ENCODE data around the gene CXCL9.
"Not testable (repeated sequence)": the region's sequence is repeated elsewhere in the genome, so short reads cannot be mapped to it uniquely, and the experiment has no call there.

Gene CXCL9

GRCh38 chr4:75976177-75976576 is 31.1 kb downstream of the CXCL9 start:
- TF ChIP-seq POLR2AphosphoS5 (IDR thresholded peaks at IDR 0.05; ENCODE audit: low read depth, low read length) (no peak), POU2F2 (IDR thresholded peaks at IDR 0.05; ENCODE audit: low read depth, low read length) (no peak), POLR2A (IDR thresholded peaks at IDR 0.05; ENCODE audit: low read depth, low read length) (no peak), PAX5 (IDR thresholded peaks at IDR 0.05; ENCODE audit: insufficient read depth, low read length, severe bottlenecking) (no peak), SPI1 (IDR thresholded peaks at IDR 0.05; ENCODE audit: low read depth, low read length) (no peak), TAF1 (IDR thresholded peaks at IDR 0.05; ENCODE audit: low read depth, low read length) (no peak)
- DNase-seq (ENCODE audit: insufficient read length, low spot score) (no peak), FAIRE-seq (no peak)

GRCh38 chr4:75973766-75974165 is 33.5 kb downstream of the CXCL9 start:
- no peak for TF ChIP-seq POLR2A (IDR thresholded peaks at IDR 0.05; ENCODE audit: low read depth, low read length)
- no peak for TF ChIP-seq SPI1 (IDR thresholded peaks at IDR 0.05; ENCODE audit: low read depth, low read length)
- TF ChIP-seq POLR2AphosphoS5 (IDR thresholded peaks at IDR 0.05; ENCODE audit: low read depth, low read length), result no peak
- TF ChIP-seq PAX5 (IDR thresholded peaks at IDR 0.05; ENCODE audit: insufficient read depth, low read length, severe bottlenecking), result no peak
- TF ChIP-seq TAF1 (IDR thresholded peaks at IDR 0.05; ENCODE audit: low read depth, low read length), result no peak
- no peak for TF ChIP-seq POU2F2 (IDR thresholded peaks at IDR 0.05; ENCODE audit: low read depth, low read length)
- FAIRE-seq (no peak), DNase-seq (ENCODE audit: insufficient read length, low spot score) (no peak)

GRCh38 chr4:75968084-75968483 is 39.2 kb downstream of the CXCL9 start:
- no peak for TF ChIP-seq POLR2A (IDR thresholded peaks at IDR 0.05; ENCODE audit: low read depth, low read length)
- no peak for TF ChIP-seq PAX5 (IDR thresholded peaks at IDR 0.05; ENCODE audit: insufficient read depth, low read length, severe bottlenecking)
- TF ChIP-seq POU2F2 (IDR thresholded peaks at IDR 0.05; ENCODE audit: low read depth, low read length), result no peak
- FAIRE-seq (peak; percentile 54), DNase-seq (ENCODE audit: insufficient read length, low spot score) (no peak)

GRCh38 chr4:75963558-75963957 is 43.8 kb downstream of the CXCL9 start:
- DNase-seq (ENCODE audit: insufficient read length, low spot score) (no peak), FAIRE-seq (no peak)
- TF ChIP-seq POU2F2 (IDR thresholded peaks at IDR 0.05; ENCODE audit: low read depth, low read length), result no peak
- TF ChIP-seq POLR2AphosphoS5 (IDR thresholded peaks at IDR 0.05; ENCODE audit: low read depth, low read length), result no peak
- TF ChIP-seq PAX5 (IDR thresholded peaks at IDR 0.05; ENCODE audit: insufficient read depth, low read length, severe bottlenecking), result no peak
- no peak for TF ChIP-seq POLR2A (IDR thresholded peaks at IDR 0.05; ENCODE audit: low read depth, low read length)
- no peak for TF ChIP-seq SPI1 (IDR thresholded peaks at IDR 0.05; ENCODE audit: low read depth, low read length)
- no peak for TF ChIP-seq TAF1 (IDR thresholded peaks at IDR 0.05; ENCODE audit: low read depth, low read length)

- DNase-seq (ENCODE audit: insufficient read length, low spot score); FAIRE-seq: not testable (repeated sequence)
Observed at GRCh38 chr4:75962072-75962471, 45.2 kb downstream of the CXCL9 start.

- not testable (repeated sequence) for FAIRE-seq
Observed at GRCh38 chr4:75958546-75958945, 48.8 kb downstream of the CXCL9 start.

GRCh38 chr4:75954811-75955210 is 52.5 kb downstream of the CXCL9 start:
- not testable (repeated sequence) for DNase-seq (ENCODE audit: insufficient read length, low spot score); FAIRE-seq

More at GRCh38 chr4:75958546-75958945, 48.8 kb downstream of the CXCL9 start:
- not testable (repeated sequence) for DNase-seq (ENCODE audit: insufficient read length, low spot score)

GRCh38 chr4:75953509-75953908 is 53.8 kb downstream of the CXCL9 start:
- FAIRE-seq (peak; percentile 31), DNase-seq (ENCODE audit: insufficient read length, low spot score) (no peak)
- TF ChIP-seq SPI1 (IDR thresholded peaks at IDR 0.05; ENCODE audit: low read depth, low read length) (no peak), TAF1 (IDR thresholded peaks at IDR 0.05; ENCODE audit: low read depth, low read length) (no peak), POLR2A (IDR thresholded peaks at IDR 0.05; ENCODE audit: low read depth, low read length) (no peak), POU2F2 (IDR thresholded peaks at IDR 0.05; ENCODE audit: low read depth, low read length) (no peak), POLR2AphosphoS5 (IDR thresholded peaks at IDR 0.05; ENCODE audit: low read depth, low read length) (no peak), PAX5 (IDR thresholded peaks at IDR 0.05; ENCODE audit: insufficient read depth, low read length, severe bottlenecking) (no peak)
